ENCODE data around the gene AOX1.
"Not testable (repeated sequence)": the region's sequence is repeated elsewhere in the genome, so short reads cannot be mapped to it uniquely, and the experiment has no call there.

The AOX1 gene

DNA sequence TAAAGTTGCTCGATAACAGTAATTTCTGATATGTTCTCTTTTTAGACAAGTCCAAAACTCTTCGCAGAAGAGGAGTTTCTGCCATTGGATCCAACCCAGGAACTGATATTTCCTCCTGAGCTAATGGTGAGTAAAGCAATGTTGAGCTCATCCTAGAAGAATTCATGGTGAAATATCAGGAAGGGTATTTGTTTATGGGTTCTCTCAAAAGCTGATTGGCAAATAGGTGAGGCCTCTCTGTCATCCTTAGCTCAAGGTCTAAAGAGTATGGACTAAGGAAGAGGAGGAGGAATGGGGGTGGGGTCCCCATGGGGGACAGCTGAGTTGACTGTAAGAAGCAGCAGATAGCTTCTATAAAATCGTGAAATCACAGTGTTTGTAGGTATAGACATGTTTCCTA, 18.2 kb downstream of the AOX1 start:
- no peak for DNase-seq

GRCh38 chr2:200604571-200605255, 18.9 kb downstream of the AOX1 start:
- no peak for DNase-seq

DNA sequence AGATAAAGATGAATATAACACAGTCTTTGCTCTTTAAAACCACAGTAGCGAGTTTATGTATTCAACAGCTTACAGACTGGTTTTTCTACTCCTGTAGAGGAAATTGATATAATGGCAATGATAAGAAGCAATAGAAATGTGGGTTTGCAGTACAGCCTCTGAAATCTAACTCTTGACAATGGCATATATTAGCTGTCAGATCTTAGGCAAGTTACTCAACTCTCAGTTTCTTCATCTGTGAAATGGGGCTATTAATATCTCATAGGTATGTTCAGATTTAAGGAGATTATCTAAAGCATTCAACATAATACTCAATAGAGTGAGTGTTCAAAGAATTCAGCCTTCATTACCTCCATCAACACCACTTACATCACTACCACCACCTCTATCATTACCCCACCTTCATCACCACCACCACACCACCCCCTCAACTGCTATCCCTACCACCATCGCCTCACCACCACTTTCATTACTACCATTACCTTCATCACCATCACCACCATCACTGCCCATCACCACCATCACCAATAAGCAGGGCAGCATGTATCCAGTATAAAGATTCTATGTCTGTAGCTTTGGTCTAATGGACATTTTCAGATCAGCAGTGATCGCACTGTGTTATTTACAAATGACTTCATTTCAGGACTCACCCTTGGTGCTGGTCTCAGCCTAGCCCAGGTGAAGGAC, 22.7 kb downstream of the AOX1 start:
- DNase-seq = no peak

DNA sequence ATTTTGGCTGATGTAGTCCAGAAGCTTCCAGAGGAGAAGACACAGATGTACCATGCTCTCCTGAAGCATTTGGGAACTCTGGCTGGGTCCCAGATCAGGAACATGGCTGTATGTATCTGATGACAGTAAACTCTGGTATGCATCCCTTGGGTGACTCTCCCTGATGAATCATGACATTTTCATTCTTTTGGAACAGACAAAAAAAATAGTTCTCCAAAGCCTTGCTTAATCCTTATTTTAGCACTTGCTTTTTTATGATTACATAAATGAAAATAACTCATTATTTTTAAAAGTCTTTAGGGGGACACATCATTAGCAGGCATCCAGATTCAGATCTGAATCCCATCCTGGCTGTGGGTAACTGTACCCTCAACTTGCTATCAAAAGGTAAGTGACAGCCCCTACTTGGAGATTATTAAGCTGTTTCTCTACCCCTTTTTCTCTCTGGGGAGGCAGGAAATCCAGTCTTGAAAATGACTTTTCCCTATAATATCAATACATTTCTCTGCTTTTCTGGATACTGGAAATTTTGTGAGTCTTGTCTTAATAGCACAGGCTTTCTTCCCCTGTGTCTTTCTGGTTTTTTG, 23.3 kb downstream of the AOX1 start:
- no peak for DNase-seq

GRCh38 chr2:200610217-200610616, 24.4 kb downstream of the AOX1 start:
- DNase-seq = not testable (repeated sequence)

GRCh38 chr2:200613692-200614091, 27.9 kb downstream of the AOX1 start:
- DNase-seq = no peak

- DNase-seq = no peak
These were observed 28.4 kb downstream of the AOX1 start for GRCh38 chr2:200614249-200614648.

GRCh38 chr2:200615247-200615646, 29.4 kb downstream of the AOX1 start:
- no peak for DNase-seq

DNA sequence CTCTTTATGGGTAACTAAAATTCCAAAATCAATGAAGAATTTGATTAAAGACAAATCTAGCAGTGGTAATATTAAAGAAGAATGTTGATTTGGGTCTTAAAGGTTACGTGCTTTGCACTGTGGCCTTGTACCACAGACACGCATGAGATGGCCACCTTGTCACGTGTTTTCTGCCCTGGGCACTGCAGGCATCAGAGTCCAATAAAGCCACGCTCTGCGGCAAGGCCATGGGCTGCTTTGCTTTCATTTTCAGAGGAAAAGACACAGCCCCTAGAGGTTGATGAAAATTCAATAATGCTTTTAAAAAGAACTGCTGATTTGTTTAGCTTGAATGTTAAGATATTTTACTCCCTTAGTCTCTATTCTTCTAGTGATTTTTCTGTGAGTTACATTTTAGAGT, 30.4 kb downstream of the AOX1 start:
- no peak for DNase-seq

DNA sequence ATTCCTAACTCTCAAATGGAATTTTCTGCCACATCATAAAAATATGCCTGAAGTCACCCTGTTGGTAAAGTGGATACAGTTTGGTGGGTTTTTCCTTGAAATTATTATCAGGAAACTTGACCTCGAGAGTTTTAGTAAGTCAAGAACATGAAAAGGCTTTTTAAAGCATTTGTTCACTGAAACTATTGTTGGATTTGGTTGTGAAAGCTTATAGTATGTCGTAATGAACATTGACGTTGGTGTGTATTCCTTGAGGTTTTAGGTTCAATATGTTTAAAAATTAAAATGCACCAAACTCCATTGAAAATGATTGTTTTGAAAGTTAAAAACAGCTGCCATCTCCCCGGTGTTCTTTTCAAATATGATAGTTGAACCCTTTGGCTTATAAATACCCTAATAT, 30.8 kb downstream of the AOX1 start:
- DNase-seq = no peak

- no peak for DNase-seq
These were observed 31.6 kb downstream of the AOX1 start for GRCh38 chr2:200617156-200618053.

DNA sequence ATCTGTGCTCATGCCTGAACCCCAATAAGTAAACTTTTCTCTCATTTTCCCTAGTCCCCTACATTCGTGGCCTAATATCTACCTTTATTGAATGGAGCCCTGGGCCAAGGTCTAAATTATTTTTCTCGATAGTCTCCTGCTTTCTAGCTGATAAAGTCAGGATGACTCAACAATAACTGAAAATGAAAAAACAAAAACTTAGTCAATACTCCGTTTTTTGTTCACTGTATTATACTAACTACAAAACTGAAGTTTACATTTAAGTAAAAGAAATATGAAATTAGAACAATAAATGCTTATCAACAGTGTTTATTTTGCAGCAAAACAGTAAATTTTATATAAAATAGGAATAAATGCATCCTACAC, 32.2 kb downstream of the AOX1 start:
- DNase-seq = no peak

GRCh38 chr2:200618590-200619021, 32.8 kb downstream of the AOX1 start:
- no peak for DNase-seq

DNA sequence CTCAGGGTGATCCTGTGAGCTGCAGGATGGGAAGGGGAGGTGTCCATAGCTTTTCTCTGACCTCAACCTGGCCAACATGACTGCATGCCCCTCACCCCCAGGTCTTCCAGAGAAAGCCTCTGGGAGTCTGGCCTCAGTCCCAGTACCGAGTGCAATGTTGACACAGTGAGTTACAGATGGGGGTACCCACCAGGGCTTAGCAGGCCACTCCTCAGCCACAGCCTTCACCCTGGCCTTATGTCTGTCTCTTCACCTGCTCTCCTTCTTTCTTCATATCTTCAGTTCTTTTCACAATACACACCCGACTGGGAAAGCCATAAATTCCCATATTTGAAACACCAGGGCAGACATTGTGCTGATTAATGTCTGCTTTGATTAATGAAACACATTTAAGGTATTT, 33.5 kb downstream of the AOX1 start:
- no peak for DNase-seq

- DNase-seq = no peak
These were observed 35.0 kb downstream of the AOX1 start for GRCh38 chr2:200620606-200621390.

DNA sequence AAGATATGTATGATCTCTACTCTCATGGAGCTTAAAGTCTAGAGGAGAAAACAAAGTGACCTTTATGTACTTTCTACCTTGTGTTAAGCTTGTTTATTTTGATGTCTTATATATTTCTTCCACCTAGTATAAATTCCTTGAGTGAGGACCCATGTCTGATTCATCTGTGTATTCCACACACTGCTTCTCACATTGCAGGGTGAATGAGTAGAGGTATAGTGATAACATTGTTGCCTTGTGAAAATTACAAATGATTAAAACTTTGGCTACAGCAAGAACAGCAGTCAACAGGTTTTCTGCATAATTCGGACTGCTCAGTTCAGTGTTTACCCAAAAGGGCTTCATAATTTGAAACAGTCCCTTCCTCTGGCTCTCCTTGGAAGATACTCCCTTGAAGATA, 36.3 kb downstream of the AOX1 start:
- DNase-seq = no peak

DNA sequence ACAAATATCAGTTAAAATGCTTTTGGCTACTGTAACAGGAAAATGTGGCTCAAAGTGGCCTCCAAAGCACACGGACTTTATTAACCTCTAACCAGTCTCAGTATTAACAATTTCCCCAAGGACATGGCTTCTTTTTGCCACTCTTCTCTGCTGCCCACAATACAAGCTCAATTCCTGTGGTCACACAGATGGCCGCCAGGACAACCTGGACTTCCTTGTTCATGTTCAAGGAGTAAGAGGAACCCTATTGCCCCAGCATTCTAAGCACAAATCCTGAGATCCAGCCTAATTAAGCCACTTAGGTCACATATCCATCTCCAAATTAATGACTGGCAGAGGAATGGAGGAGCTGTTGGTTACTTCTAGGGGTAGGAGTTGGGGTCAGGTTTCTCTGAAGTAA, 38.2 kb downstream of the AOX1 start:
- DNase-seq = no peak

DNA sequence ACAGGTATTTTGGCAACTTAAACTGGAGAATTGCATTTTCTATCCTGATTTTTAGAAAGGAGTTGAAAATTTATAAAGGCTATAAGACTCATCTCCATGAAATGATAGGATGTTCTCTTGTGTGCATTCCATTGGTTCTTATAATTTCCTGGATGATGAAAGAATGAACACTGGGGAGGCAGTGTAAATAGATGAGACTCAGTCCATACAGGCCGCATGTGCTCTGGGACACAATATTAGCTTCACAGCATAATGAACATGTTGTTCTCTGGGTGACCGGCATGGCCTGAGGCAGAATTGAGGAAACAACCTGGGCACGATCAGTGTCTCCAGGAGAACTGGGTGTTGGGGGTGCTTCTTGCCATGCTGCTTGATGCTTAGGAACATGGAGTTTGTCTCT, 38.8 kb downstream of the AOX1 start:
- no peak for DNase-seq

DNA sequence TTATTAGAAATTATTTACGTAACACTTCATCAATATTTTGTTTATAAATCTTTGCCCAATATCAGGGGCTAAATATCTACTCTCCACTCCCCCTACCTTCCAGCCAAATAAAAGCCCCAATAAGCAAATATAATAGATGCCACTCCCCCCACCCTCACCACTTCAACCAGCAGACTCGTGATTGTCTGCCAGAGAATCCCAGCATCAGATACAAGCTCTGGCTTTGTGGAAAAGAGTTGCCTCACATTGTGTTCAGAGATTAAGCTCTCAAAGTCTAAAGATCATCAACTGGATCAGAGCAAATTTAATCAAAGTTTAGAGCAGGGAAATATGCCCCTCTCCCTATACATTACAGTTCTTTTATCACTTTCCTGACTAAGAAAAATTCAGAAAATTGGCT, 39.5 kb downstream of the AOX1 start:
- DNase-seq = no peak

GRCh38 chr2:200625958-200626363, 40.1 kb downstream of the AOX1 start:
- no peak for DNase-seq

DNA sequence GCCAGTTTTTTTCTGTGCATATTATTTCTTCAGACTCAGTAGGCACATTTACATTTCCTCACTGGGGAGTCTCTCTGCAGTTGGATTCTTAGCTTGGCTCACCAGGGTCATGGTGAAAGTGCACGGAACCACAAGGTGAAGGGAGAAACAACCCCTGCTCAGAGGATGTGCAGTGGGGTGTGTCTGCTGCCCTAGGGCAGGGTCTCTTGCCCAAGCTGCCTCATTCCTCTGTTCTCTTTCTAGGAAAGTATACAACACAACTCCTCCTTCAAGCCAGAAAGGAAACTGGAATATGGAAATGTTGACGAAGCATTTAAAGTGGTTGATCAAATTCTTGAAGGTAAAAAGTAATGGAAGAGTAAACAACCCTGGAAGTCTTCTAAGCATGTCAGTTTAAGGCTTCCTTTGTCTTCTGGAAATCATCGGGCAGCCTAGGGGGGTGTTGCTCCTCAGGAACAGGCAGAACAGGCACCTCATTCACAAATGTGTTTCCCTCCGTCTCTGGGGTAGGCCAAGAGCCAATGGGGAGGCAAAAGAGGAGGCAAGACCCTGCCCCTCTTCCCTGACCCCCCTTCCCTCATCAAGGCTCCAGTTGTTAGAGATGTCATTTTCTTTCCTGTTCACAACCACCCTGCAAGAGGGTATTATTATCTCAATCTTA, 41.4 kb downstream of the AOX1 start:
- no peak for DNase-seq

- not testable (repeated sequence) for DNase-seq
These were observed 42.6 kb downstream of the AOX1 start for GRCh38 chr2:200628461-200628860.

Data from NCI-H1930 (cell line).